ENCODE results near the gene NSL1. TPM values are rescaled to one million over a fixed set of nuclear protein-coding genes. Genes with fewer than 3 reads are reported as not detected.
"Not testable (repeated sequence)": the region's sequence is repeated elsewhere in the genome, so short reads cannot be mapped to it uniquely, and the experiment has no call there.

Gene NSL1
- total and polyA plus RNA-seq, 7 donors, result 12.0 to 50.4 (median 26.0) TPM

GRCh38 chr1:212716161-212716560 is 75.4 kb downstream of the NSL1 start:
- Histone ChIP-seq H3K36me3 (no peaks in the 10 kb centered on the region), H3K9me3 (no peaks in the 10 kb centered on the region), H3K4me3 (no peak overlapping the region), H3K27ac (no peak overlapping the region), H3K27me3 (no peaks in the 10 kb centered on the region), H3K4me1 (no peaks in the 10 kb centered on the region)
- no peak for DNase-seq
- intact Hi-C loops (cut with DNase I), result no loop called here
- TF ChIP-seq EP300 (IDR thresholded peaks at IDR 0.05) (no peak), POLR2AphosphoS5 (IDR thresholded peaks at IDR 0.05) (no peak), POLR2A (IDR thresholded peaks at IDR 0.05) (no peak)
- TF ChIP-seq, protein P1, sequence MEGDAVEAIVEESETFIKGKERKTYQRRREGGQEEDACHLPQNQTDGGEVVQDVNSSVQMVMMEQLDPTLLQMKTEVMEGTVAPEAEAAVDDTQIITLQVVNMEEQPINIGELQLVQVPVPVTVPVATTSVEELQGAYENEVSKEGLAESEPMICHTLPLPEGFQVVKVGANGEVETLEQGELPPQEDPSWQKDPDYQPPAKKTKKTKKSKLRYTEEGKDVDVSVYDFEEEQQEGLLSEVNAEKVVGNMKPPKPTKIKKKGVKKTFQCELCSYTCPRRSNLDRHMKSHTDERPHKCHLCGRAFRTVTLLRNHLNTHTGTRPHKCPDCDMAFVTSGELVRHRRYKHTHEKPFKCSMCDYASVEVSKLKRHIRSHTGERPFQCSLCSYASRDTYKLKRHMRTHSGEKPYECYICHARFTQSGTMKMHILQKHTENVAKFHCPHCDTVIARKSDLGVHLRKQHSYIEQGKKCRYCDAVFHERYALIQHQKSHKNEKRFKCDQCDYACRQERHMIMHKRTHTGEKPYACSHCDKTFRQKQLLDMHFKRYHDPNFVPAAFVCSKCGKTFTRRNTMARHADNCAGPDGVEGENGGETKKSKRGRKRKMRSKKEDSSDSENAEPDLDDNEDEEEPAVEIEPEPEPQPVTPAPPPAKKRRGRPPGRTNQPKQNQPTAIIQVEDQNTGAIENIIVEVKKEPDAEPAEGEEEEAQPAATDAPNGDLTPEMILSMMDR (IDR thresholded peaks at IDR 0.05), result no peak
- 55 to 57% methylated on average over 1 of the region's 1 CpG for WGBS, 2 donors

- TF ChIP-seq, protein P1 (IDR thresholded peaks at IDR 0.05), result no peak
- TF ChIP-seq EP300 (IDR thresholded peaks at IDR 0.05) (no peak), POLR2A (IDR thresholded peaks at IDR 0.05) (no peak), POLR2AphosphoS5 (IDR thresholded peaks at IDR 0.05) (no peak)
- 72 to 87% methylated on average over 5 of the region's 5 CpGs for WGBS, 2 donors
- intact Hi-C loops (cut with DNase I), result no loop called here
- Histone ChIP-seq H3K27ac (no peak overlapping the region), H3K36me3 (no peaks in the 10 kb centered on the region), H3K27me3 (no peaks in the 10 kb centered on the region), H3K4me1 (no peaks in the 10 kb centered on the region), H3K9me3 (no peaks in the 10 kb centered on the region), H3K4me3 (no peak overlapping the region)
- DNase-seq, result no peak
Observed at GRCh38 chr1:212713465-212714136, 78.0 kb downstream of the NSL1 start.

DNA sequence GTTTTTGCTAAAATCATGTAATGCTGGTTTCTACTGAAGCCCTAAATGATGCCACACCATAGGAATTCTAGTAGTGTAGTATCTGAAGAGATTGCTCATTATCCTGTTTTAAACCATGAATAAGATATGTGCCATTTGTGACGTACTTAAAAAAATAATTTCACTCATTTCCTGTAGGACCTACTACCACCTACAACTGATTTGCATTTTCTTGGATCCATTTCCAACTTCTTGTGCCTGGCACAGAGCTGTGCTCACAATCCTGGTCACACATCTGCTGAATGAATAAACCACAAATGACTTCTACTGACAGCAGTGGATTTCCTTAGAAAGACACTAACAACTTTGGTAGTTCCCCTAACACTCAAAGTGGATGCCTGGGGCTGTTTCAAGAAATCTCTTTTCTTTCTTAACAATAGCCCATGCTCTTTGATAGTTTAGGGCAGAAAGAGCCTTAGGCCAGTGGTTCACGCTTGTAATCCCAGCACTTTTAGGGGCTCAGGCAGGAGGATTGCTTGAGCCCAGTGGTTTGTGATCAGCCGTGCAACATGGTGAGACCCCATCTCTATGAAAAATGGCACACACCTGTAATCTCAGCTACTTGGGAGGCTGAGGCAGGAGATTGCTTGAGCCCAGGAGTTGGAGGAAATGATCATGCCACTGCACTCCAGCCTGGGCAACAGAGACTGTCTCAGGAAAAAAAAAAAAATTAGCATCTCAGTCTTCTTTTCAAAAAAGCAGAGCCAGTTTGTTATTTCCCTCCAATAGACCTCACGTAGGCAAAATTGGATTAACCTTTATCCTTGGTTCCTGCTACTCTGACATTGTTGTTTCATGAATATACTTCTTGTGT is 78.9 kb downstream of the NSL1 start:
- H3K9me3 ChIP-seq, result no peaks in the 10 kb centered on the region
- H3K27me3 ChIP-seq, result no peaks in the 10 kb centered on the region
- H3K4me3 ChIP-seq, result no peak overlapping the region
- TF ChIP-seq, protein P1 (IDR thresholded peaks at IDR 0.05), result no peak
- TF ChIP-seq EP300 (IDR thresholded peaks at IDR 0.05) (no peak), POLR2A (IDR thresholded peaks at IDR 0.05) (no peak), POLR2AphosphoS5 (IDR thresholded peaks at IDR 0.05) (no peak)
- H3K27ac ChIP-seq, result no peak overlapping the region
- WGBS, 2 donors, result 73 to 76% methylated on average over 4 of the region's 4 CpGs
- no peaks in the 10 kb centered on the region for H3K36me3 ChIP-seq
- intact Hi-C loops (cut with DNase I), result no loop called here
- H3K4me1 ChIP-seq, result no peaks in the 10 kb centered on the region
- no peak for DNase-seq

GRCh38 chr1:212711974-212712373 is 79.6 kb downstream of the NSL1 start:
- H3K4me3 ChIP-seq; intact Hi-C loops (cut with DNase I); DNase-seq; H3K36me3 ChIP-seq; H3K9me3 ChIP-seq; H3K27ac ChIP-seq; H3K27me3 ChIP-seq; H3K4me1 ChIP-seq: not testable (repeated sequence)
- 92 to 96% methylated on average over 8 of the region's 8 CpGs for WGBS, 2 donors

DNA sequence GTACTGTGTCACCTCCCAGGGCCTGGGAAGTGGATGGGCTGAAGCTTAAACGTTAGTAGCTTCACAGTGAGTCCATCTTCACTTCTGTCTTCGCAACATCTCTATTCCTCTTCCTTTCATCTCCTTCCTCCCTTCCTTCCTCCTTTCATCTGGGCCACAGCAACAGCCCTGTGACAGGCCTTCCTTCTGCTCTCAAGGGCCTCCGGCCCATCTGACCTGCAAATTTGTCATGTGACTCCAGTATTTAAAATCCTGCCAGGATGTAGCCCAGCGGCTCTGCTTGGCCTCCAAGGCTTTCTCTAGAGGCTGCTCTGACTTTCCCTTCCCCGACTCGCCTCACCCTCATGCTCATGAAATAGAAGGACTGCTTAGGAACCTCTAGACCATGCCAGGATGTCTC is 81.0 kb downstream of the NSL1 start:
- 71 to 80% methylated on average over 6 of the region's 6 CpGs for WGBS, 2 donors
- no peaks in the 10 kb centered on the region for H3K27me3 ChIP-seq
- intact Hi-C loops (cut with DNase I), result no loop called here
- no peaks in the 10 kb centered on the region for H3K36me3 ChIP-seq
- no peaks in the 10 kb centered on the region for H3K9me3 ChIP-seq
- no peaks in the 10 kb centered on the region for H3K4me1 ChIP-seq
- TF ChIP-seq EP300 (IDR thresholded peaks at IDR 0.05) (no peak), POLR2A (IDR thresholded peaks at IDR 0.05) (no peak), POLR2AphosphoS5 (IDR thresholded peaks at IDR 0.05) (no peak)
- TF ChIP-seq, protein P1 (IDR thresholded peaks at IDR 0.05), result no peak
- no peak overlapping the region for H3K4me3 ChIP-seq
- no peak for DNase-seq
- no peak overlapping the region for H3K27ac ChIP-seq
